Peyer's patch (tissue), 4 donors: ENCODE data around the gene GSTO1. TPM values are rescaled to one million over a fixed set of nuclear protein-coding genes. Genes with fewer than 3 reads are reported as not detected.

Experiments used
- DNase-seq, 3 donors: peaks; one replicate each; pipeline ENCODE4 v3.0.0-alpha.2; 2017 to 2019
- H3K27ac ChIP-seq, 4 donors: fragments of 200-600 bp; sonication (generic); one replicate each; pipeline ENCODE4 v1.5.1; 2016 to 2019
- H3K27me3 ChIP-seq, 2 donors: fragments of 200-600 bp; sonication (generic); one replicate each; pipeline ENCODE4 v1.5.1; 2019
- H3K36me3 ChIP-seq, 3 donors: fragments of 200-600 bp; sonication (generic); one replicate each; pipeline ENCODE4 v1.5.1; 2016 to 2019
- H3K4me1 ChIP-seq, 4 donors: fragments of 200-600 bp; sonication (generic); one replicate each; pipeline ENCODE4 v1.5.1; 2016 to 2019
- H3K4me3 ChIP-seq, 4 donors: fragments of 200-600 bp; sonication (generic); 1 replicate in 3 of 4; 2 replicates in 1 of 4; pipeline ENCODE4 v1.5.1; 2016 to 2019; ENCODE audit warnings: mild to moderate bottlenecking in 1 of 4
- H3K9me3 ChIP-seq, 4 donors: fragments of 200-600 bp; sonication (generic); one replicate each; pipeline ENCODE4 v1.5.1; 2016 to 2019; ENCODE audit warnings: mild to moderate bottlenecking in 1 of 4
- CTCF ChIP-seq, 6 experiments: fragments of 450-650 bp in 4 of 6; fragments of 200-600 bp in 2 of 6; sonication (generic) in 1 of 6; IDR thresholded peaks; one replicate each; pipeline ENCODE4 v1.5.1; 2017 to 2019; ENCODE audit warnings: antibody characterized with exemption in 6 of 6, mild to moderate bottlenecking in 3 of 6, moderate library complexity in 1 of 6
- POLR2A ChIP-seq, 2 donors: fragments of 450-650 bp; IDR thresholded peaks; one replicate each; pipeline ENCODE4 v1.5.1; 2017; ENCODE audit warnings: antibody characterized with exemption in 2 of 2, mild to moderate bottlenecking in 2 of 2, moderate library complexity in 2 of 2
- total RNA-seq, 4 donors: library from RNA; depleted of rRNA; stranded (reverse); fragments of >200 nt; gene quantifications; one replicate each; pipeline ENCODE4 v1.1.0, GENCODE V29; 2016

GSTO1 gene
- total RNA-seq, 4 donors from 2014 or later, result 46.4 to 105 (median 69.5) TPM

GRCh38 chr10:104299031-104299904 lies 44.6 kb downstream of the GSTO1 start:
- peaks cover 0 to 13% (median 0%) of the 10 kb centered on the region in 4 donors for H3K4me1 ChIP-seq
- no peak for DNase-seq
- no peaks in the 10 kb centered on the region for H3K27me3 ChIP-seq
- no peak for TF ChIP-seq POLR2A (IDR thresholded peaks at IDR 0.05)
- no peak for TF ChIP-seq CTCF (IDR thresholded peaks at IDR 0.05)
- peak overlapping the region in 3 of 4 donors; percentile 39 to 81 (median 66) for H3K27ac ChIP-seq
- H3K9me3 ChIP-seq, result no peaks in the 10 kb centered on the region
- H3K36me3 ChIP-seq, result no peaks in the 10 kb centered on the region
- H3K4me3 ChIP-seq, result no peak overlapping the region

GRCh38 chr10:104300002-104300735 lies 45.5 kb downstream of the GSTO1 start:
- DNase-seq, result no peak
- no peaks in the 10 kb centered on the region for H3K9me3 ChIP-seq
- no peaks in the 10 kb centered on the region for H3K36me3 ChIP-seq
- H3K27me3 ChIP-seq, result no peaks in the 10 kb centered on the region
- H3K4me3 ChIP-seq, result no peak overlapping the region
- H3K4me1 ChIP-seq, result peaks cover 0 to 13% (median 0%) of the 10 kb centered on the region in 4 donors
- peak overlapping the region in 3 of 4 donors; percentile 39 to 81 (median 79) for H3K27ac ChIP-seq
- no peak for TF ChIP-seq POLR2A (IDR thresholded peaks at IDR 0.05)
- TF ChIP-seq CTCF (IDR thresholded peaks at IDR 0.05), result no peak

DNA sequence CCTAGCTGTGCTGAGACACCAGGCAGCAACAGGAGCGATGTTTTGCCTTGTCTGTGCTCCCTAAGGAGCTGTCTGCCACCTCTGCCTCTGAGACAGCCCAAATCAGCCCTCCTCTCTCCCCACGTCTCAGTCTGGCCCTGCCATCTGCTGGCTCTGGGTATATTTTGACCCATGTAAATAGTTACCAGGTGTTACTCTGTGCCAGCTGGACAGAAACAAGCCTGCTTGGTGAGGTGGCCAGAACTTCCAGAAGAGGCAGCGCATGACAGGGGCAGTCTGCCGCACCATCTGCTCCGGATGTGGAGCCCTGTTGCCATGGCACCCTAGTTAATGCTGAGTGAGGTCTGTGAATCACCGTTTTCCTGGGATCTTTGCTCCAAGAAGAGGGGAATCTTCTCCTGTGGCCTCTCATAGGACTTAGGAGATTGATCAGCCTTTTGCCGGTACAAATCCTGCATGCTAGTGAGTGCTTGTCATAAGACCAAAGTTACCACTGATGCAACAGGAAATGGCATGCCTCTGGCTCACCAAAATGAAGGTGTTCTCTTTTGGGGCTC lies 46.1 kb downstream of the GSTO1 start:
- Histone ChIP-seq H3K27me3 (no peaks in the 10 kb centered on the region), H3K9me3 (no peaks in the 10 kb centered on the region), H3K36me3 (no peaks in the 10 kb centered on the region), H3K4me1 (peaks cover 0 to 13% (median 3%) of the 10 kb centered on the region in 4 donors), H3K4me3 (no peak overlapping the region), H3K27ac (peak overlapping the region in 3 of 4 donors; percentile 34 to 81 (median 79))
- TF ChIP-seq CTCF (IDR thresholded peaks at IDR 0.05) (no peak), POLR2A (IDR thresholded peaks at IDR 0.05) (no peak)
- DNase-seq, result peak in 1 of 3 donors; percentile 72

DNA sequence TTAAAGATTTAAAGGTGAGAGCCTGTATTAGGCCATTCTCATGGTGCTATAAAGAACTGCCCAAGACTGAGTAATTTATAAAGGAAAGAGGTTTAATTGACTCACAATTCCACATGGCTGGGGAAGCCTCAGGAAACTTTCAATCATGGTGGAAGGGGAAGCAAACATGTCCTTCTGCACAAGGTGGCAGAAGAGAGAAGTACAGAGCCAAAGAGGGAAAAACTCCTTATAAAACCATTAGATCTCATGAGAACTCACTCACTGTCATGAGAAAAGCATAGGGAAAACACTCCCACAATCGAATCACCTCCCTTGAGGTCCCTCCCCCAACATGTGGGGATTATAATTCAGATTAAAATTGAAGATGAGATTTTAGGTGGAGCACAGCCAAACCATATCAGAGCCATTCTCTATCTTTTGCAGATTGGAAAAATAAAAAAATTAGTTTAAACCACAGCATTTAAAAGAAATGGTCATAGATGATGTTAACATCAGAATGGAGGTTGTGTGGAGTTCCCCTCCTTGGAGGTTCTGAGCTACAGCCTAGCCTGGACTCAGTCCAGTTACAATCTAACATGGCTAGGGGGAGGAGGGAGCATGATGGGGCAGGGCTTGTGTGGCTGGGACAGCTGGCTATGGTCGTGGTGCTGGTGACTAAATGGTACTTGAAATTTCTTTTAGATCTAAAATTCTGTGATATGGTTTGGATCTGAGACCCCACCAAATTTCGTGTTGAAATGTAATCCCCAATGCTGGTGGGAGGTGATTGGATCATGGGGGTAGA lies 47.4 kb downstream of the GSTO1 start:
- H3K36me3 ChIP-seq, result no peaks in the 10 kb centered on the region
- H3K4me1 ChIP-seq, result peaks cover 0 to 13% (median 3%) of the 10 kb centered on the region in 4 donors

More for the DNA sequence above, 47.4 kb downstream of the GSTO1 start:
- Histone ChIP-seq H3K27me3 (no peaks in the 10 kb centered on the region), H3K4me3 (no peak overlapping the region), H3K9me3 (no peaks in the 10 kb centered on the region), H3K27ac (peak overlapping the region in 1 of 4 donors; percentile 81)
- no peak for TF ChIP-seq CTCF (IDR thresholded peaks at IDR 0.05)
- TF ChIP-seq POLR2A (IDR thresholded peaks at IDR 0.05), result no peak
- no peak for DNase-seq
